Nucleus accumbens (tissue), 56 donors: ENCODE data around the gene EIF4EBP2.
A peak's percentile ranks its signal among the peaks of the same experiment; 100 is the strongest.

ENCODE experiments used
- DNase-seq, 56 donors: peaks; one replicate each; lab custom pipeline; 2025; lab: John Stamatoyannopoulos, UW

Gene EIF4EBP2

DNA sequence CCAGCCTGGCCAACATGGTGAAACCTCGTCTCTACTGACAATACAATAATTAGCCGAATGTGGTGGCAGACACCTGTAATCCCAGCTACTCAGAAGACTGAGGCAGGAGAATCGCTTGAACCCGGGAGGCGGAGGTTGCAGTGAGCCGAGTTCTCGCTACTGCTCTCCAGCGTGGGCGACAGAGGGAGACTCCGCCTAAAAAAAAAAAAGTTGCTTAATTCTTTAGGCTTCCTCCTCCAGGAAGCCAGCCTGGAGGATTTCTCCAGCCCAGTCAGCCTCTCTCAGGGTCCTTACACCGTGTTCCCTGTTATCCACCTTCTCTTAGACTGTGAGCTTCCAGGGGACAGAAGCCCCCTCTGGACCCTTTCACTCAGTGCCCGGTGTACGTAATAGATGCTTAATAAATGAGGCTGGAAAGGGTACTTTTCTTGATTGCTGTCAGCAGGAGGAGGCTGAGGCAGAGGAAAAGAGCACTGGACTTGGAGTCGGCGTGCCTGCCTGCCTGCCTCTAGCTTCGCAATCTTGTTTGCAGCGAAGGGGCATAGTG is 53.9 kb downstream of the EIF4EBP2 start:
- DNase-seq = no peak

DNA sequence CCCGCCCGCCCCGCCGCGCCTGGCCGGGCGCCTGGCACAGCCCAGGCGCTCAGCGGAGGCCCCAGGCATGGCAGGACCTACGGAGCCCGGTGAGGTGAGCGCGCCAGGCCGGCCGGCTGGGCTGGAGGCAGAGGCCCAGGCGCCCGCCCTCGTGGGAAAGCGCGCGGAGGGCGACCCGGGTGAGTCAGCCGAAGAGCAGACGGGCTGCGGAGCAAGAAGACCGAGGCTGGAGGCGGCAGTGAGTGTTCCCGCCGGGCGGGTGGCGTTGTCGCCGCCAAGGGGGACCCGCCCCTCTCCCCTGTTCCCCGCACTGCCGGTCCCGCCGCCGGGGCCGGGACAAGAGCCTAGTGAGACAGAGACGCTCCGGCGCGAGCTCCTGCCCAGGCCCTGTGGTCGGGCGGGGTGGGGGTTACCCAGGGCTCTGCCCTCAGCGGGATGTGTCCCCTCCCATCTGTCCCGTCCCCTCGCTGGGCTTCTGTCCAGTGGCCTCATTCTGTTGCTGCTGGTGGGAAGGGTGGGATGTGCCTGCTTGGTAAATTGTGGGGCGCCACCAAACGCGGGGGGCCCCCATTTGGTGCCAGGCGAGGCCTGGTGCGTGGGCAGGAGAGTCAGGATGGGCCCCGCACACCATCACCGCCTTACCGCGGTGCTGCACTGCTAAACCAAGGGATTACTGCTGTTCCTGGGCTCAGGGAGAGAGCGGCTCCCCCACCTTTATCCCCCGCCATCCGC is 54.5 kb downstream of the EIF4EBP2 start:
- peak in 30 of 56 donors; percentile 7 to 75 (median 28) for DNase-seq

DNA sequence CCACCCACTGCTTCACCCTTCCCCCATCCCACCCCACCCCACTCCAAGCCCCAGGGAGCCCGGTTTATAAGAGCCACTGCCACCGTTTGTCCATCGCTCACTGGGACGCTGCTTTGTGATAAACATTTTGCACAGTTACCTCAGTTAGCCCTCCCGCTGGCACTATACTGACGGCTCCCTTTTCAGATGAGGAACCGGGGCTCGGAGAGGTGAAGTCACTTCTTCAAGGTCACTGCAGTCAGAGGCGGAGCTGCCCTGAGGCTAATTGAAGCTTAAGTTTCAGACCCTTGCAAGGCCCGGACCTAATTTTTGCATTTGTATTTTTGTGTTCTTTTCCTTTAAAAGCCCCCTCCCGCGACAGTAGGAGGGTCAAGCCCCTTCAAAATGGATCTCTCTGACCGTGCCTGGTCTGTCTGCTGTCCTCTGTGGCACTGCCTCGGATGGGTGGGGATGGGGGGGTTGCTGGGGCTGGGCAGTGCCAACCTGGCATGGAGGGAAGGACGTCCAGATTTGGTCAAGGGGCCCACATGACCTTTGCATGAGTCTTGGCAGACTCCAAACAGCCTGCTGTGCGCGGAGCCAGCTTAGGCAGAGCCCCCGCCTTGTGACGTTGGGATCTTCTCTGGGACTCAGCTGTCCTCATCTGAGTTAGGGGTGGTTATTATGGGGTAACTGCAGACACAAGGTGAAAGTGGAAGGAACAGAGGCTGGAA is 55.3 kb downstream of the EIF4EBP2 start:
- DNase-seq = peak in 1 of 56 donors; percentile 52

DNA sequence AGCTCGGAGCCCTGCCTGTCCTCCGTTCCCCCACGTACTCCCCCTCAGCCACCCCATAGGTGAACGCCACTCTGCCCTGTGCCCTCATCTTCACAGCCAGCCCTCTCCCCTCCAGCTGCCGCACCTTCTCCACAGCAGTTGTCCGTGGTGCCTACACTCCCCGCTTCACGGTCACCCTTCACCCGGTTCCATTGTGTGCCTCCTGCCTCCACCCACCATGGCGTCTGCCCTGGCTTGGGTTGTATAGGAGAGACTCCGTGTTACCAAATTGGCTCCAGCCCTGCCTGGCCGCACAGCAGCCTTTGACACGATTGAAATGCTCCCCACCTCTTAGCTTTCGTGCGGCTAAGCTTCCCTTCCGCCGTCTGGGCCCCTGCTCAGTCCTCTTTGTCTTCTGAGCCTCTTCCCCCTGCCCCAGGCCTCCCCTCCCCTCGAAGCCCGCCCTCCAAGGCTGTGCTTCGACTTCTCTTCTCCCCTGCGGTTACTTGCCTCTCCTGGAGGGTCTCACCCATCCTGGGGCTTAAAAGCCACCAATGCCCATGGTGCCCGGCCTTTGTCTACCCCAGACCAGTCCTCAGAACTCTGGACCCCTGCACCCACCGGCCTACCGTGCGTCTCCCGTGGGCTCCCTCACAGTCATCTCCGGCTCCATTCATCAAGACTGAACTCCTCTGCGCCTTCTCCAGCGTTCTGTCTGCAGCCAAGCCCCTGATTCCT is 56.0 kb downstream of the EIF4EBP2 start:
- DNase-seq = no peak

DNA sequence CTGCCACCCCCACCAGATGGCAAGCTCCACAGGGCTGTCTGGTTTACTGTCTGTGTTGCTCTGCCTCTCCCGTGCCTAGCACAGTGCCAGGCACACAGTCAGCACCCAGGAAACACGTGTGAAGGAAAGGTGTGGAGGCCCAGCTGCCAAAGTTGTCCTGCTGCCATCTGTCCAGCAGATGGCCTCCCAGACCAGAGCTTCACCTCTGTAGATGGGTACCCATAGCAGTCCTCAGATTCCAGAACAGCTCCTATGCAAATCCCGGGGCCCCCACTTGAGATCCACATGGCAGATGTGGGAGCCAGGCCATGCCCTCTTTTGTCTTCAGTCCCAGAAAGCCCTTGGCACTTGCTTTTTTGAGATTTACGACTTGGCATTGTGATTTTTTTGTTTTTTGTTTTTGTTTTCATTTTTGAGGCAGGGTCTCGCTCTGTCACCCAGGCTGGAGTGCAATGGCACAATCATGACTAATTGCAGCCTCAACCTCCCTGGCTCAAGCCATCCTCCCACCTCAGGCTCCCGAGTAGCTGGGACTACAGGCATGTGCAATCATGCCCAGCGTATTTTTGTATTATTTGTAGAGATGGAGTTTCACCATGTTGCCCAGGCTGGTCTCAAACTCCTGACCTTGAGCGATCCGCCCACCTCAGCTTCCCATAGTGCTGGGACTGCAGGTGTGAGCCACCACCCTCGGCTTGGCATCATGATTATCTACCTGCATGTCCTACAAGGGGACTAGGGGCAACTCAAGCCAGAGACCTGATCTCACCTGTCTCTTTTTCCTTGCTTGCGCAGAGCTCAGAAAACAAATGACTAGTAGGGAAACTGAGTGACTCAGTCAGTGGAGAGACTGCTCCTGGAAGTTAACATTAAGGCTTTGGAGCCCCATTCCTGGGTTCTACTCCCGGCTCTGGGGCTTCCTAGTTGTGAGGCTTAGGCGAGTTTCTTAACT is 57.7 kb downstream of the EIF4EBP2 start:
- peak in 39 of 56 donors; percentile 4 to 70 (median 32) for DNase-seq

DNA sequence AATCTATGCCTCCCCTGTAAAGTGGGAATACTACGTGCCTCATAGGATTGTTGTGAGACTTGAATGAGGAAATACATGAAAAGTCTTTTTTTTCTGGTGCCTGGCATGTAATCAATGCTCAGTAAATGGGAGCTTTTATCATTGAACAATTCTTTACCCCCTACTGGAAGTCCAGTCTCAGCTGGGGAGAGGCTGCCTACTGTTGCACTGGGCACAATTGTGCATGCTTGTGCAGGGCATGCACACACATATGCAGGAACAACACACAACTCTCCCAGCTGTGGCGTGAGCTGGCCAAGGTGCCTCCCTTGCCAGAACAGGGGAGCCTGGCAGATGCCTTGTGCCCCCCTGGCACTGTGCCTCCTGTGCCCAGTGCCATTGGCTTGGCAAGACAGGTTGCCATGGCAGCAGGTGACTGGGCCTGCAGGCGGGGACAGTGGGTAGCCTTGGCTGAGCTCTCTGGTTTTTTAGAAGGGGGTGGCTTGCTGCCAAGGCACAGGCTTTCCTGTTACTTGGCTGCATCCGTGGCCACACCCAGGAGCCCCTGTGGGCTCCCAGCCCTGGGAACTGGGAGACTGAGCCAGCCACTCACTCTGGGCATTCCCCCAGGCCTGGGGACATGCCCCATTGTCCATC is 58.5 kb downstream of the EIF4EBP2 start:
- peak in 53 of 56 donors; percentile 15 to 91 (median 67) for DNase-seq

DNA sequence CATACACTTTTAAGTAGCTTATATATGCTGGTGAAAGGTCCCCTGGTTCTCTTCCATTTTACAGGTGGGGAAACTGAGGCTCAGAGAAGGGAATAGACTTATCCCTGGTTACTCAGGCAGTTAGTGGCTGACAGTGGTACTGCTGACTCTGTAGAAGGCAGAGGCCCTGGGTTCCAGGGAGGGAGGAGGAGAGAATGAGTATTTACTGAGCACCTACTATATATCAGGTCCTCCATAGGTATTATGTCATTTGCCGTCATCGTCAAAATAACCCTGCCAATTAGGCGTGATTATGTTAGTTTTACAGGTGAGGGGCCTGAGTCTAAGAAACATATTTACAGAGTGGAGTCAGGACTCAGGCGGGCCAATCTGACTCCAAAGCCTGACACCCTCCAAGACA is 61.3 kb downstream of the EIF4EBP2 start:
- DNase-seq = no peak

DNA sequence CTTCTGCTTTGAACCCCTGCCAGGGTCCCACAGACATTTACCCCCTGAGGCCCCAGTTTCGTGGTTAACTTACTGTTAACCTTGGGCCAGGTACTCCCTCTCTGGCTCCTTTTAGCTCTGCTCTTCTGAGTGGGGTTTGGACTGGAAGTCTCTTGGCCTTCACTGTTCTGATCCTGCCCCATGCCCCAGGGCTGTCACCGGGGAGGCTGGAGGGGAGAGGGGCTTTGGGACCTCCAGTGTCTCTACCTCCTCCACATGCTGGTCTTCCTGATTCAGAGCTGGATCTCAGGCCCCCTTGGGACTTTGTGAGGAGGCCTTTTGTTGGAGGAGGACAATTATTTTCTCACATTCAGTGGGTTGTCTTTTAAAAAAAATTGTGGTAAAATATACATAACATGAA is 61.9 kb downstream of the EIF4EBP2 start:
- DNase-seq = no peak

DNA sequence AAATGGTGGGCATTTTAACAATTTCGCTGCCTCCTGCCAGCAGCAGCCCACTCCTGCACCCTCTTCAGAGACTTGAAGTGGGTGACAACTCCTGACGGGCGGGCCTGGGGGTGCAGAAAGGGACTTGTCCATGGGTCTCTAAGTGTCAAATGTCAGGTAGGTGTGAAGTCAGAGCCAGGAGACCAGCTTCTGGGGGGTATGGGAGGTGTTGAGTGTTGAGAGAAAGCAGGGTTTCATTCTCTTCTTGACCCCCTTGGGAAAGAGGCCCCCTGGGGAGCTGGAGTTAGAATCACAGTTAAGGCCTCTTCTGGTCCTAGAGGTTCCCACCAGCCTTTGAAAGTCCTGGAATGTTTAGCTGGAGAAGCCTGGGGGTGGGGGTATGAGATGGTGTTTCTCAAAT is 63.0 kb downstream of the EIF4EBP2 start:
- no peak for DNase-seq

DNA sequence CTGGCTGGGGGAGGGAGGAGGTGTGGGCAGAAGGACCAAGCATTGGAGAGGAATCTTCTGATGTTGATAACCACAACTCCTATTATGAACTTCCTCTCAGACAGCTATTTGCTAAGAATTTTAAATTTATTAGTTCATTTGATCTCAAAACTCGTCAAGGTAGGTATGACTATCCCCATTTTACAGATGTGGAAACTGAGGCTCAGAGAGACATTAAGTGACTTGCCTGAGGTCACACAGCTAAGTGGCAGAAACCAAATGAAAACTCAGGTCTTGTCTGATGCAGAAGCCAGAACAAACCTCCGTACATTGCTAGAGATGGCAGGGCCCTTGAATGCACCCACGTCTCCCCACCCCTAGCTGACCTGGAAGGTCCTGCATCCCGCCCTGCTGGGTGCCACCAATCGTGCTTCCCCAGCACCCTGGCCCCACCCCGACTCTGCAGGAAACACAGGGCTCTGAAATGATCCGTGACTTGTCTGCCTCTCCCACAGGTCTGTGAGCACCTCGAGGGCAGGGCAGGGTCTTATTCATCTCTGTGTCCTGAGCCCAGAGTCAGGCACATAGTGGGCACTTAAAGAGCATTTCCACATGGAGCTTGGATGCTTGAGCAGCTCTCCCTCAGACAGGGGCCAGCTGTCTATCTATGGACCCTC is 69.0 kb downstream of the EIF4EBP2 start:
- DNase-seq = no peak

DNA sequence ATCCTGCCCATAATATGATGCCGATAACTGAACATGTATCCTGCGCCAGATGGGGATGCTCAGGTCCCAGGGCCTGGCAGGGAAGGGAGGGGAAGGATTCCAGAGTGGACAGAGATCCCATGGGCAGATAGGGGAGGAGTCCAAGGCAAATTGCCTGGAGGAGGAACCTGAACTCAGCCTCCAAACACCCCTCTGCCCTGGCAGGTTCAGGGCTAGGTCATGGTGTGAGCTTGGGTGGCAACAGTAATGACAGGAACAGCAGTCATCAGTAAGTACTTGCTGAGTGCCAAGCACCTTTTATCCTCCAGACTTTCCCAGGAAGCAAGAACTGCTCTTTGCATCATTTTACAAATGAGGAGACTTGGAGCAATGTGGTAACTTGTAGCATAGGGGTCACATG is 70.8 kb downstream of the EIF4EBP2 start:
- DNase-seq = no peak

DNA sequence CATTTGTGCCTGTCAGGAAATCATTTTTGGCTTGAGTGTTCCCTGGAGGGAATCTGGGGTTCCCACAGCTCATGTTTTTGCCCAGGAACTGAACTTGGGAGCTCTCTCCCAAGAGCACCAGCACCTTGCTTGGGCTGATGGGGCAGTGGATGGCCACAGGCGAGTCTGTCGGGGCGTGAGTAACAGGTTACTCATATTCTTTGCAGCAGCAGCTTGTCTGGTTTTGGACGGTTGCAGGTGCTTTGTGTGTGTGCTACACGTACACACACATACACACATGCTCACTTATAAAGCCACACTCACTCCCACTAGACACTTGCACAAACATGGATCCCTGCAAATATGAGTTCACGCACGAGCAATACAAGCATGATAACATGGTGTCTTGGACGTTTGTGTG is 71.7 kb downstream of the EIF4EBP2 start:
- no peak for DNase-seq

DNA sequence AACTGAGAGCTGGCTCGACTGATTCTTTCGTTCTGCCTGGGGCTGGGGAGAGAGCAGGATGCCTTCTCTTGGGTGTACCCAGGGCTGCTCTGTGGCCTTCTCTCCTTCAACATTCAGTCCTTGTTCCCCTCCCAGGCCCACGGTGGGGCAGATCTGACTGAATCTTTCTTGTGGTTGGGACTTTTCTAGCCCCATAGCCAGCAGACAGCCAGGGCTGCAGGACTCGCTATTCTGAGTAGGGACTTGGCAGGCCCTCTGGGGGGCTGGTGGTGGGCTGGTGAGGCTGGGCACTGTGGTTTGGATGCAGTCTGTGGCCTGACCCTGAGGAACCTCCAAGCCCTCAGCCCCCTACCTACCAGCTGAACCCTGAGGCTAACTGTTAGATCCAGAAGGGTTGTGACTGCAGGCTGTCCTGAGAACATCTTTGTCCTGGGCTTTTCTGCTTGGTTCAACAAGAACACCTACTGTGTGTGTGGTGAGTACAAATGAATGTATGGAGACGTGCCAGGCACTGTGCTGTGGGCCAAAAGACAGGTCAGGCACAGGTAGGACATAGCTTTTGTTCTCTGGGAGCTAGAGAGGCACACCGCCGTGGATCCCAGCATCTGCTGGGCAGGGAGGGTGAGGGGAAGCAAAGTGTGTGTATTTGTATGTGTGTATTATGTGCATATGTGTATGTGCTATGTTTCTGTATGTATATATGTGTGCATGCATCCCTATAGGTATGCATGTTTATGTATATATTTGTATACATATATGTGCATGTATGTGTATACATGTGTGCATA is 72.5 kb downstream of the EIF4EBP2 start:
- DNase-seq = no peak

DNA sequence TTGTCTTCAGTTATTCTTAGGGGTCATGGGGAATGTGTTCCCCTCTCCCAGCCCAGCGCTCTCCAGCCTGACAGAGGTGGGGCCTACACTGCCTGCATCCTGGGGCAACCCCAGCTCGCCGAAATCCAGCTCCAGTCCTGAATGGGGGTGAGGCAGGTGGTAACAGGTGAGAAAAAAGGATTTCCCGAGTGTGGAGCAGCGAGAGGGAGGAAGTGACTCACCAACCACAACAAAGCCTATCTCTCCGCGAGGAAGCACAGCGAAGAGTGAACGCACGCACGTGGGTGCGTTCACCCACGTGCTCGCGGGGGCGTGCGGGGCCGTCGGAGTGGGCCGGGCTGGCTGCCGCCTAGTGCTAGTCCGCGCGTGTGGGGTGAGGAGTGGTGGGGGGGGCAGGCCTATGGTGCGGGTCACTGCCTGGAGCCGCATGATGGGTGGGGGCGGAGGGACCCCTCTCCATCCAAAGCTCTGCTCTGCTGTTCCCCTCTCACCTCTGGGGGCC is 73.8 kb downstream of the EIF4EBP2 start:
- peak in 28 of 56 donors; percentile 10 to 76 (median 42) for DNase-seq
